Measurements from ENCODE around the gene TXNDC16.

DNA sequence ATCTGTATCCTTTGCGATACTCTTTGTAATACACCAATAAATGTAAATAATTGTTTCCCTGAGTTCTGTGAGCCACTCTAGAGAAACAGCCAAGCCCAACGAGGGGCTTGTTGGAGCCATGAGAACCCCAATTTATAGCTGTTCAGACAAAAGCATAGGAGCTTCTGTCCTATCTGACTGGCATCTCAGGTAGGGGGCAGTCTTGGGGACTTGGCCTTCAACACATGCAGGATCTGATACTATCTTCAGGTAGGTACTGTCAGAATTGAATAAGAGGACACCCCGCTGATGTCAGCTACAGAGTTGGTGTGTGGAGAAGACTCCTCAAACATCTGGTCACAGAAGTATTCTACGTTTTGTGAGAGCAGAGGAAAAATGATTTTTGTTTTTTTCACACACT, 25.3 kb downstream of the TXNDC16 start:
- no peak for TF ChIP-seq EZH2 (IDR thresholded peaks at IDR 0.05; ENCODE audit: insufficient read depth, low read length)
- TF ChIP-seq, protein P1, sequence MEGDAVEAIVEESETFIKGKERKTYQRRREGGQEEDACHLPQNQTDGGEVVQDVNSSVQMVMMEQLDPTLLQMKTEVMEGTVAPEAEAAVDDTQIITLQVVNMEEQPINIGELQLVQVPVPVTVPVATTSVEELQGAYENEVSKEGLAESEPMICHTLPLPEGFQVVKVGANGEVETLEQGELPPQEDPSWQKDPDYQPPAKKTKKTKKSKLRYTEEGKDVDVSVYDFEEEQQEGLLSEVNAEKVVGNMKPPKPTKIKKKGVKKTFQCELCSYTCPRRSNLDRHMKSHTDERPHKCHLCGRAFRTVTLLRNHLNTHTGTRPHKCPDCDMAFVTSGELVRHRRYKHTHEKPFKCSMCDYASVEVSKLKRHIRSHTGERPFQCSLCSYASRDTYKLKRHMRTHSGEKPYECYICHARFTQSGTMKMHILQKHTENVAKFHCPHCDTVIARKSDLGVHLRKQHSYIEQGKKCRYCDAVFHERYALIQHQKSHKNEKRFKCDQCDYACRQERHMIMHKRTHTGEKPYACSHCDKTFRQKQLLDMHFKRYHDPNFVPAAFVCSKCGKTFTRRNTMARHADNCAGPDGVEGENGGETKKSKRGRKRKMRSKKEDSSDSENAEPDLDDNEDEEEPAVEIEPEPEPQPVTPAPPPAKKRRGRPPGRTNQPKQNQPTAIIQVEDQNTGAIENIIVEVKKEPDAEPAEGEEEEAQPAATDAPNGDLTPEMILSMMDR (IDR thresholded peaks at IDR 0.05; ENCODE audit: insufficient read depth, low read depth, low read length) = no peak

All from astrocyte (in vitro differentiated cells and primary cell).